PFSK-1 (cell line): ENCODE measurements around the gene ATP13A2.

Experiments used
- POLR2AphosphoS5 ChIP-seq: IDR thresholded peaks from 2 replicates; pipeline ENCODE4 v1.6.1; 2012; ENCODE audit warnings: low read depth, mild to moderate bottlenecking, control low read depth, low read length, moderate library complexity
- TAF1 ChIP-seq: IDR thresholded peaks from 2 replicates; pipeline ENCODE4 v1.6.1; 2012; ENCODE audit warnings: low read length, control low read depth, borderline replicate concordance; ENCODE audit not compliant: insufficient read depth

- TF ChIP-seq TAF1 (no peak), POLR2AphosphoS5 (no peak)
Measured at GRCh38 chr1:17040135-17040534, 28.4 kb upstream of the ATP13A2 start.
